Measurements from ENCODE around the gene FBXL7.

FBXL7 gene

GRCh38 chr5:15786884-15787283 lies 286.9 kb downstream of the FBXL7 start:
- no peak overlapping the region for H3K4me3 ChIP-seq (ENCODE audit: low read depth, low read length)
- no peak for DNase-seq (ENCODE audit: low read depth)
- no peak for TF ChIP-seq CTCF (IDR thresholded peaks at IDR 0.05; ENCODE audit: insufficient read depth, low read depth, low read length, missing control alignments)

- DNase-seq (ENCODE audit: low read depth): no peak
- H3K4me3 ChIP-seq (ENCODE audit: low read depth, low read length): no peak overlapping the region
- no peak for TF ChIP-seq CTCF (IDR thresholded peaks at IDR 0.05; ENCODE audit: insufficient read depth, low read depth, low read length, missing control alignments)
Measured at GRCh38 chr5:15787681-15788080, 287.7 kb downstream of the FBXL7 start.

GRCh38 chr5:15789642-15790041 lies 289.7 kb downstream of the FBXL7 start:
- no peak for DNase-seq (ENCODE audit: low read depth)
- H3K4me3 ChIP-seq (ENCODE audit: low read depth, low read length): no peak overlapping the region
- TF ChIP-seq CTCF (IDR thresholded peaks at IDR 0.05; ENCODE audit: insufficient read depth, low read depth, low read length, missing control alignments): no peak

GRCh38 chr5:15790446-15791018 lies 290.6 kb downstream of the FBXL7 start:
- no peak overlapping the region for H3K4me3 ChIP-seq (ENCODE audit: low read depth, low read length)
- DNase-seq (ENCODE audit: low read depth): no peak
- no peak for TF ChIP-seq CTCF (IDR thresholded peaks at IDR 0.05; ENCODE audit: insufficient read depth, low read depth, low read length, missing control alignments)

- DNase-seq (ENCODE audit: low read depth): no peak
- H3K4me3 ChIP-seq (ENCODE audit: low read depth, low read length): no peak overlapping the region
- TF ChIP-seq CTCF (IDR thresholded peaks at IDR 0.05; ENCODE audit: insufficient read depth, low read depth, low read length, missing control alignments): no peak
Measured at GRCh38 chr5:15791274-15791673, 291.3 kb downstream of the FBXL7 start.

GRCh38 chr5:15791859-15792258 lies 291.9 kb downstream of the FBXL7 start:
- H3K4me3 ChIP-seq (ENCODE audit: low read depth, low read length): no peak overlapping the region
- no peak for DNase-seq (ENCODE audit: low read depth)
- no peak for TF ChIP-seq CTCF (IDR thresholded peaks at IDR 0.05; ENCODE audit: insufficient read depth, low read depth, low read length, missing control alignments)

Measured in GM12865 (cell line).